Superior temporal gyrus (tissue), 1 donor: ENCODE measurements around the gene MAGI2.

ENCODE experiments used
- DNase-seq: peaks from one replicate; pipeline ENCODE4 v3.0.0-alpha.2; 2016; ENCODE audit errors: extremely low spot score

MAGI2 gene

GRCh38 chr7:79453558-79454360 lies at the start of gene MAGI2:
MAGI2 (minus strand) TSS chr7:79453667; CDS start chr7:79453320, 347 bp downstream.
- peak; percentile 88 for DNase-seq

- DNase-seq, result no peak
Observed at GRCh38 chr7:79502151-79502550, 48.7 kb upstream of the MAGI2 start.

- no peak for DNase-seq
Observed at GRCh38 chr7:79500759-79501158, 47.3 kb upstream of the MAGI2 start.

GRCh38 chr7:79497728-79498127 lies 44.3 kb upstream of the MAGI2 start:
- DNase-seq, result peak; percentile 68

- no peak for DNase-seq
Observed at GRCh38 chr7:79495544-79496272, 42.2 kb upstream of the MAGI2 start.

GRCh38 chr7:79494046-79494445 lies 40.6 kb upstream of the MAGI2 start:
- no peak for DNase-seq

- no peak for DNase-seq
Observed at GRCh38 chr7:79489371-79489770, 35.9 kb upstream of the MAGI2 start.

- DNase-seq, result no peak
Observed at GRCh38 chr7:79478386-79478785, 24.9 kb upstream of the MAGI2 start.

GRCh38 chr7:79475455-79475854 lies 22.0 kb upstream of the MAGI2 start:
- no peak for DNase-seq

GRCh38 chr7:79471699-79472098 lies 18.2 kb upstream of the MAGI2 start:
- no peak for DNase-seq

GRCh38 chr7:79471283-79471682 lies 17.8 kb upstream of the MAGI2 start:
- no peak for DNase-seq

GRCh38 chr7:79465551-79465950 lies 12.1 kb upstream of the MAGI2 start:
- DNase-seq, result no peak

GRCh38 chr7:79464051-79464450 lies 10.6 kb upstream of the MAGI2 start:
- no peak for DNase-seq

GRCh38 chr7:79462390-79462789 lies 8.9 kb upstream of the MAGI2 start:
- no peak for DNase-seq

- DNase-seq, result no peak
Observed at GRCh38 chr7:79461660-79462059, 8.2 kb upstream of the MAGI2 start.

- DNase-seq, result no peak
Observed at GRCh38 chr7:79459381-79459780, 5.9 kb upstream of the MAGI2 start.

GRCh38 chr7:79458796-79459195 lies 5.3 kb upstream of the MAGI2 start:
- no peak for DNase-seq

- peak; percentile 67 for DNase-seq
Observed at GRCh38 chr7:79455173-79455790, 1.8 kb upstream of the MAGI2 start.

- DNase-seq, result peak; percentile 58
Observed at GRCh38 chr7:79454361-79454960, 994 bp upstream of the MAGI2 start.

- DNase-seq, result no peak
Observed at GRCh38 chr7:79453266-79453557, 255 bp downstream of the MAGI2 start.

- DNase-seq, result no peak
Observed at GRCh38 chr7:79452495-79453265, 787 bp downstream of the MAGI2 start.

- peak; percentile 89 for DNase-seq
Observed at GRCh38 chr7:79452032-79452494, 1.4 kb downstream of the MAGI2 start.
